Astrocyte (in vitro differentiated cells and primary cell): Measurements from ENCODE around the gene SNCA. TPM values are rescaled to one million over a fixed set of nuclear protein-coding genes. Genes with fewer than 3 reads are reported as not detected.

ENCODE experiments used
- DNase-seq: peaks from one replicate; pipeline ENCODE4 v3.0.0-alpha.2; 2010; ENCODE audit warnings: low read depth
- FAIRE-seq: peaks from 2 replicates; lab custom pipeline; 2011; peaks lifted over from hg19 to GRCh38; lab: Jason Lieb, UNC
- H2AFZ ChIP-seq: 2 replicates; pipeline ENCODE4 v1.6.0; 2012; ENCODE audit warnings: low read depth, low read length, inconsistent platforms
- H3K27ac ChIP-seq: 2 replicates; pipeline ENCODE4 v1.5.1; 2011; ENCODE audit warnings: low read depth, low read length, inconsistent platforms
- H3K27me3 ChIP-seq: 2 replicates; pipeline ENCODE4 v1.6.0; 2011; ENCODE audit warnings: low read length, inconsistent platforms; ENCODE audit not compliant: insufficient read depth
- H3K36me3 ChIP-seq: 2 replicates; pipeline ENCODE4 v1.5.1; 2011; ENCODE audit warnings: low read length, inconsistent platforms; ENCODE audit not compliant: insufficient read depth
- H3K4me1 ChIP-seq: 2 replicates; pipeline ENCODE4 v1.5.1; 2011; ENCODE audit warnings: low read length, inconsistent platforms; ENCODE audit not compliant: insufficient read depth
- H3K4me2 ChIP-seq: 2 replicates; pipeline ENCODE4 v1.6.0; 2012; ENCODE audit warnings: low read length, inconsistent platforms
- H3K4me3 ChIP-seq: 2 replicates; pipeline ENCODE4 v1.5.1; 2011; ENCODE audit warnings: low read depth, mild to moderate bottlenecking, low read length, inconsistent platforms; ENCODE audit not compliant: insufficient read depth
- H3K79me2 ChIP-seq: 2 replicates; pipeline ENCODE4 v1.6.0; 2012; ENCODE audit warnings: mild to moderate bottlenecking, low read length, inconsistent platforms; ENCODE audit not compliant: insufficient read depth
- H3K9ac ChIP-seq: 2 replicates; pipeline ENCODE4 v1.6.0; 2012; ENCODE audit warnings: mild to moderate bottlenecking, low read length, inconsistent platforms
- H3K9me3 ChIP-seq: 2 replicates; pipeline ENCODE4 v1.5.1; 2012; ENCODE audit warnings: low read depth, mild to moderate bottlenecking, low read length, inconsistent platforms; ENCODE audit not compliant: insufficient read depth
- H4K20me1 ChIP-seq: 2 replicates; pipeline ENCODE4 v1.6.0; 2012; ENCODE audit warnings: low read length, inconsistent platforms; ENCODE audit not compliant: insufficient read depth
- H3K27ac Mint-ChIP-seq: one replicate; pipeline ENCODE4 v1.8.0; 2021; ENCODE audit warnings: mild to moderate bottlenecking, mixed read lengths; ENCODE audit not compliant: unreplicated experiment
- H3K27me3 Mint-ChIP-seq: one replicate; pipeline ENCODE4 v1.8.0; 2021; ENCODE audit warnings: low read depth, mixed read lengths; ENCODE audit not compliant: unreplicated experiment
- H3K36me3 Mint-ChIP-seq: one replicate; pipeline ENCODE4 v1.8.0; 2021; ENCODE audit warnings: low read depth, mixed read lengths; ENCODE audit not compliant: unreplicated experiment
- H3K4me1 Mint-ChIP-seq: one replicate; pipeline ENCODE4 v1.8.0; 2021; ENCODE audit warnings: low read depth, mixed read lengths; ENCODE audit not compliant: unreplicated experiment
- H3K4me3 Mint-ChIP-seq: one replicate; pipeline ENCODE4 v1.8.0; 2021; ENCODE audit warnings: mild to moderate bottlenecking, moderate library complexity, mixed read lengths; ENCODE audit not compliant: unreplicated experiment
- H3K9me3 Mint-ChIP-seq: one replicate; pipeline ENCODE4 v1.8.0; 2021; ENCODE audit warnings: mild to moderate bottlenecking, mixed read lengths; ENCODE audit not compliant: unreplicated experiment
- EZH2 ChIP-seq: IDR thresholded peaks from 2 replicates; pipeline ENCODE4 v1.6.1; 2012; ENCODE audit warnings: mild to moderate bottlenecking, low read length, inconsistent platforms; ENCODE audit not compliant: insufficient read depth
- total RNA-seq: library from RNA; stranded (reverse); gene quantifications from 2 replicates; pipeline ENCODE4 v1.2.1, GENCODE V29; 2021
- TF ChIP-seq, protein P1 (sequence below): IDR thresholded peaks from 2 replicates; pipeline ENCODE4 v1.5.1; 2011; ENCODE audit warnings: low read depth, mild to moderate bottlenecking, inconsistent platforms, low read length, moderate library complexity; ENCODE audit not compliant: insufficient read depth

SNCA gene
- total RNA-seq, 1 donor from 2014 or later, result 27.3 TPM

DNA sequence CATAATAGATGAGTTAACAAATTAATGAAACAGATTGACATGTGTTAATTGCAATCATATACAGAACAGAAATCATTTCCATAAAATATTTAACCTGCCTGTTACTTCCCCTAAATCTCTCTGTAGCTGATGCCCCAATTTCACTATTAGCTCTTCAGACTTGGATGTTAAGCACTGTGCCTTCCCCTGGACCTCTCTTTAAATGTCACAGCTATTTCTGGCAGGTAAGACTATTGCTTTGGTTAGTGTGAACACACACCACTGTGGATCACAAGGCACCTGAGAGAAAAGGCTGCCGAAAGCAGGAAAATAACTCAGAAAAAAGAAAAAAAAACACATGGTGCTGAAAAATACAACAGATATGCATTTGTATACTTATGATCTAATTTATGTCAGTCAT lies 91.3 kb downstream of the SNCA start:
- H3K9me3 Mint-ChIP-seq, result no peaks in the 10 kb centered on the region
- no peaks in the 10 kb centered on the region for H3K27me3 Mint-ChIP-seq
- H3K79me2 ChIP-seq, result no peaks in the 10 kb centered on the region

DNA sequence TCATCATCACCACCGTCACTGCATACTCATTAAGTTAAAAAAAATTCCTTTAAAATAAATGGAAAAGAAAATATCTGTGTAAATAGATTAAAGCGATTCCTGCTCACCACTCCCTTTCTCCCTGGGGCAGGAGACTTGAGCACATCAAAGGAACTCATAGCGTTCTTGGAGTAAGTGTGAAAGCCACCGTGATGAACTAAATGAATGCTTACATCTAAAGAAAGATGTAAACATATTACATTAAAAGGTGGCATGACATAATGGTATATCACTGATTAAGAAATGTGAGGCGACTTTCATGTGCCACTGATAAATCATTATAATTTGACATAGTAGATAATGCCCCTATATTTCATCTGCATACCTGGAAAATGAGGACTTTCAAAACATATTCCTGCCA lies 92.0 kb downstream of the SNCA start:
- Histone ChIP-seq H3K9me3 (no peaks in the 10 kb centered on the region), H3K27me3 (no peaks in the 10 kb centered on the region), H3K4me3 (no peak overlapping the region), H3K9ac (no peak overlapping the region), H4K20me1 (no peaks in the 10 kb centered on the region), H3K27ac (no peak overlapping the region), H3K79me2 (no peaks in the 10 kb centered on the region), H3K4me1 (no peaks in the 10 kb centered on the region), H2AFZ (no peak overlapping the region), H3K4me2 (no peak overlapping the region), H3K36me3 (no peaks in the 10 kb centered on the region)
- Mint-ChIP-seq H3K27ac (no peak overlapping the region), H3K27me3 (no peaks in the 10 kb centered on the region), H3K36me3 (no peaks in the 10 kb centered on the region), H3K4me3 (no peak overlapping the region), H3K9me3 (no peaks in the 10 kb centered on the region), H3K4me1 (no peaks in the 10 kb centered on the region)
- no peak for TF ChIP-seq EZH2
- TF ChIP-seq, protein P1, sequence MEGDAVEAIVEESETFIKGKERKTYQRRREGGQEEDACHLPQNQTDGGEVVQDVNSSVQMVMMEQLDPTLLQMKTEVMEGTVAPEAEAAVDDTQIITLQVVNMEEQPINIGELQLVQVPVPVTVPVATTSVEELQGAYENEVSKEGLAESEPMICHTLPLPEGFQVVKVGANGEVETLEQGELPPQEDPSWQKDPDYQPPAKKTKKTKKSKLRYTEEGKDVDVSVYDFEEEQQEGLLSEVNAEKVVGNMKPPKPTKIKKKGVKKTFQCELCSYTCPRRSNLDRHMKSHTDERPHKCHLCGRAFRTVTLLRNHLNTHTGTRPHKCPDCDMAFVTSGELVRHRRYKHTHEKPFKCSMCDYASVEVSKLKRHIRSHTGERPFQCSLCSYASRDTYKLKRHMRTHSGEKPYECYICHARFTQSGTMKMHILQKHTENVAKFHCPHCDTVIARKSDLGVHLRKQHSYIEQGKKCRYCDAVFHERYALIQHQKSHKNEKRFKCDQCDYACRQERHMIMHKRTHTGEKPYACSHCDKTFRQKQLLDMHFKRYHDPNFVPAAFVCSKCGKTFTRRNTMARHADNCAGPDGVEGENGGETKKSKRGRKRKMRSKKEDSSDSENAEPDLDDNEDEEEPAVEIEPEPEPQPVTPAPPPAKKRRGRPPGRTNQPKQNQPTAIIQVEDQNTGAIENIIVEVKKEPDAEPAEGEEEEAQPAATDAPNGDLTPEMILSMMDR, result no peak
- no peak for DNase-seq
- FAIRE-seq, result no peak

More for the DNA sequence above, 91.3 kb downstream of the SNCA start:
- no peak overlapping the region for H3K27ac ChIP-seq
- no peaks in the 10 kb centered on the region for H4K20me1 ChIP-seq
- Mint-ChIP-seq H3K36me3 (no peaks in the 10 kb centered on the region), H3K27ac (no peak overlapping the region), H3K4me3 (no peak overlapping the region), H3K4me1 (no peaks in the 10 kb centered on the region)
- H3K9ac ChIP-seq, result no peak overlapping the region
- no peaks in the 10 kb centered on the region for H3K27me3 ChIP-seq
- DNase-seq (no peak), FAIRE-seq (no peak)
- TF ChIP-seq EZH2, result no peak
- TF ChIP-seq, protein P1, result no peak
- no peak overlapping the region for H3K4me2 ChIP-seq
- H3K4me3 ChIP-seq, result no peak overlapping the region
- H3K9me3 ChIP-seq, result no peaks in the 10 kb centered on the region
- H3K36me3 ChIP-seq, result no peaks in the 10 kb centered on the region
- no peaks in the 10 kb centered on the region for H3K4me1 ChIP-seq
- H2AFZ ChIP-seq, result no peak overlapping the region

DNA sequence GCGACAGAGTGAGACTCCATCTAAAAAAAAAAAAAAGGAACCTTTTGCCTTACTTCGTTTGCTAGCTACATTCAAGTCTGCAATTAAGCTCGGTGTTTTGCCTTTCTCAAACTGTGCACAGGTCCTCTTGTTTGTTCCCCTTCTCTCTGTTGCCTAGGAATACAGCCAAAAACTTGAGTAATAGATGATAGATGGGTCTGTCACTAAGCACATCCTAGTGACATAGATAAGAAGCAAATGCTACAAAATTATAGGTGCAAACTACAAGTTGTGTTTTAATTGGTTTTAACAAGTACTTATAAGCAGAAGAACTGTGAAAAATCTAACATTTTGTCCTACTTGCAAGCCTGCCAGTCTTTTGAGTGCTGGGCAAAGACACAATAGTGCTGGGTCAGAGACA lies 95.2 kb downstream of the SNCA start:
- Histone ChIP-seq H3K9me3 (no peaks in the 10 kb centered on the region), H3K79me2 (no peaks in the 10 kb centered on the region), H4K20me1 (no peaks in the 10 kb centered on the region), H3K36me3 (no peaks in the 10 kb centered on the region), H3K4me1 (no peaks in the 10 kb centered on the region), H3K27me3 (no peaks in the 10 kb centered on the region), H2AFZ (no peak overlapping the region), H3K9ac (no peak overlapping the region), H3K4me2 (no peak overlapping the region), H3K27ac (no peak overlapping the region), H3K4me3 (no peak overlapping the region)
- no peak for TF ChIP-seq EZH2
- TF ChIP-seq, protein P1, result no peak
- H3K36me3 Mint-ChIP-seq, result no peaks in the 10 kb centered on the region
- H3K4me3 Mint-ChIP-seq, result no peak overlapping the region
- DNase-seq, result no peak
- no peaks in the 10 kb centered on the region for H3K4me1 Mint-ChIP-seq
- H3K27me3 Mint-ChIP-seq, result no peaks in the 10 kb centered on the region
- H3K9me3 Mint-ChIP-seq, result no peaks in the 10 kb centered on the region
- H3K27ac Mint-ChIP-seq, result no peak overlapping the region
- FAIRE-seq, result no peak
